Measurements from ENCODE around the gene POPDC2.
A peak's percentile ranks its signal among the peaks of the same experiment; 100 is the strongest.

POPDC2 gene

DNA sequence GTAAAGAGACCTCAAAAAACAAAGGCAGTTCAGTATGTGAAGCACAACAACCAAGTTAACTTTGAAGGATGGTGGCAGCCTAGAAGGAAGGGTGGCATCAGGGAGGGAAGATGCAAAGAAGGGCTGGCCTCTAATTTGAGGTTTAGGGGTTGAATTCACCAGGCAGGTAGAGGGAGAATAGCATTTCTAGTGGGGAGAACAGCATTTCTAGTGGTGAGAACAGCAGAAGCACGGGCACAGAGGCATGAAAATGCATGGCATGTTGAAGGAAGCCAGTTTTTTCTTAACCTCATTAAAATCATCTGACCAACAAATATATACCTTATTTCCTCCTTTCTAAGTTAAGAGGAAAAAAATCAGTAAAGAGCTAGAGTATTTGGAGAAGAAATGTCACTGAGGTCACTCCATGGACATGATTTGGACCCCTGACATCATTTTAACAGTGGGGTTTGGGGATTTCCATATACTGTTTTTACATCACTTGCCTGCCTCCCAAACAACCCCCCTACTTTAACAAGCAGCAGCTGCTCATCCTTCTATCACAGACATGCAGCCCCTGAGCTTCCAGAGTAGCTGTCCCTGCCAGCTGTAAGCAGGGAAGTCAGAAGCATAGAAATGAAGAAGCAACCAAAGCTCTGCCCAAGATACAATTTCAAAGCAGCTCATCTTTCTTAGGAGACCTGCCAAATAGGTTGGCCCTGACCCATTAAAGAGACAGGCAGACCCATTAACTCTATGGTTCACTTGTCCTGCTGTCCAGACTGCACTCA lies 2.4 kb upstream of the POPDC2 start:
- no peaks in the 10 kb centered on the region for H3K9me3 Mint-ChIP-seq
- peaks cover 67% of the 10 kb centered on the region for H3K4me1 Mint-ChIP-seq (ENCODE audit: low read depth)
- intact Hi-C loops (cut with micrococcal nuclease) = loop anchor here (5.0 kb wide), 1 partner anchor 35 kb away; no protein-coding TSS in a partner anchor
- H3K4me3 Mint-ChIP-seq = no peak overlapping the region
- H3K27me3 Mint-ChIP-seq = no peaks in the 10 kb centered on the region
- H3K36me3 Mint-ChIP-seq (ENCODE audit: low read depth) = peaks cover 10% of the 10 kb centered on the region
- peak overlapping the region; percentile 1 for H3K27ac Mint-ChIP-seq

DNA sequence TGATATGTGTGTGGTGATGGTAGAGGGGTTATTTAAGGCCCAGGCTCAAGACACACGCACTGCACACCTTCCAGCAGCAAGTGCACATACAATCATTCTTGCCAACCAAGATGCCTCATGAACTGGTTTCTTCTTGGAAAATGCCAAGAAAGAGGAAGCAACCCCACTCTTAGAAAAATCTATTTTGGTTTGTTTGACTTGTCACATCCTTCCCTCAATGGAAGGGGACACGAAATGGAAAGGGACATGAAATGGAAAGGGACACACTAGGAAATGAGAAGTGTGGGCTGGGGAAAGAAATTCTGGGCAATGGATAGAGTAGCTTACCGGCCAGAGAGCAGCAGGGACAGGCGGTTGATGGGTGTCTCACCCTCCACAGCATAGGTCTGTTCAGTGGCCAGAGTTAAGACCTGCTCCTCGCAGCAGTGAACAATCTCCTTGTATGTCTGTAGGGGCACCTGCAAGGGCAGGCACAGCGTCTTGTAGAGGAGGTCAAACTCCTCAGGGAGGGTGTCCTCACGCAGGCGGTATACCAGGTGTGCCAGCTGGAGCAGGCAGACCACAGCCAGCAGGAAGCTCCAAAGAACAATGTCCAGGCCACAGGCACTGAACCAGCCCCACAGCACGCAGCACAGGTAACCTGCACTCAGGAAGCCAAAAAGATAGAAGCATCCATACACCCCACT lies 640 bp downstream of the POPDC2 start:
- H3K36me3 Mint-ChIP-seq (ENCODE audit: low read depth) = no peaks in the 10 kb centered on the region
- H3K27ac Mint-ChIP-seq = peak overlapping the region; percentile 71
- intact Hi-C loops (cut with micrococcal nuclease) = loop anchor here (2.0 to 5.0 kb wide), 3 partner anchors 21 to 57 kb away; no protein-coding TSS in a partner anchor
- no peak overlapping the region for H3K4me3 Mint-ChIP-seq
- no peaks in the 10 kb centered on the region for H3K9me3 Mint-ChIP-seq
- H3K4me1 Mint-ChIP-seq (ENCODE audit: low read depth) = peaks cover 71% of the 10 kb centered on the region
- H3K27me3 Mint-ChIP-seq = no peaks in the 10 kb centered on the region

DNA sequence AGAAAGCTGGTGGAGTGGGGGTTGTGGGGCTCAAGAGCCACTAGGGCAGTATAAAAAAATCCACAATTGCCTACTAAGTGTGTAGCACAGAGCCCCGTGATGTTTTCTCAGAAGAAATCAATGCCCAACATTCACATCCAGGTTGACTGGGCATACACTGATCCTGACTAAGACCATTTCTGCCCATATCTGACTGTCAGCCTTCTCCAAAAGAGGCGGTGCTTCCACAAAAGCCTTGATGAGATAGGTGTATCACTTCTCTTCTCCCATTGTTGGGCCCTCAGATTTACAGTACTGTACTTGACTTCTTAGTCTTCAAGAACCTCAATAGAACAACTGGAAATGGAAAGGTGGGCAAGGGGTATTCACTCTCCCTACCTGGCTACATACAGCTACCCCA lies 1.4 kb downstream of the POPDC2 start:
- Mint-ChIP-seq H3K9me3 (no peaks in the 10 kb centered on the region), H3K27me3 (no peaks in the 10 kb centered on the region), H3K36me3 (ENCODE audit: low read depth) (no peaks in the 10 kb centered on the region), H3K27ac (peak overlapping the region; percentile 71), H3K4me3 (no peak overlapping the region), H3K4me1 (ENCODE audit: low read depth) (peaks cover 69% of the 10 kb centered on the region)
- intact Hi-C loops (cut with micrococcal nuclease) = loop anchor here (2.0 to 5.0 kb wide), 2 partner anchors 20 to 57 kb away; no protein-coding TSS in a partner anchor

DNA sequence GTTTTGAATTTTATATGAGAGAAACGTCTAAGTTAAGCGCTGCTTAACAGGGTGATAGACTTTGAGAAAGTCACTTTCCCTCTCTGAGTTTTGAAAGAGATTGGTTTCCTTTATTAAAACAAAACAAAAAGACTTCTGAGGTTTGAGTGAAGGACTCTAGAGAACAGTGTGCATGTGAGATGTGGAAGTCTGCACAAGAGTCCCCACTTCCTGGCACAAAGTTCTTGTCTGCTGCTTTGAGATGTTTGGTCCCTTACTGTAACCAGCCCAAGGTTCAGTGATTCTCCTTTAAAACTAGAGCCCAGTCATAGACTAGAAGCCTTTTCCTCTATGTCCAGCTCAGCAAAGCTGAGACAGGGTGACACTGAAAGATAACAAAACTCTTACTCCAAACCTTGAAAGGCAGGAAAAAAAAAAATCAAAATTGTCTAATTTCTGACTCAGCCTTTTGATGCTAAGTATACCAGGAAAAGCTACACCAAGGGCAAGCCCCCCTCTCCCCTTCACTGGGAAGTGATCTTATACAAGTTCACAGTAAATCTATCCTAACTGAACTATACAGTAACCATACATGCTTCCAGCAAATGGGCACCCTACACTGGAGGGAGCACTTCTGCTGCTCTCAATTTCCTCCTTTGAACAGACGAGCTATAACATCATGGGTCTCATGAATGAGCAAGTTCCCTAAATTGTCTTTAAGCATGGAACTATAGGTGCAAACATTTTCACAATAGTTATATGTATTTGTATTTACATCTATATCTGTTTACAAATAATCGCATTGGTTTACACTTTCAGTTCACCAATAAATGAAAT lies 2.3 kb downstream of the POPDC2 start:
- peaks cover 69% of the 10 kb centered on the region for H3K4me1 Mint-ChIP-seq (ENCODE audit: low read depth)
- H3K36me3 Mint-ChIP-seq (ENCODE audit: low read depth) = no peaks in the 10 kb centered on the region
- no peak overlapping the region for H3K4me3 Mint-ChIP-seq
- intact Hi-C loops (cut with micrococcal nuclease) = loop anchor here (2.0 to 5.0 kb wide), 2 partner anchors 19 to 56 kb away; no protein-coding TSS in a partner anchor
- H3K9me3 Mint-ChIP-seq = no peaks in the 10 kb centered on the region
- H3K27me3 Mint-ChIP-seq = no peaks in the 10 kb centered on the region
- peak overlapping the region; percentile 71 for H3K27ac Mint-ChIP-seq

- Mint-ChIP-seq H3K9me3 (no peaks in the 10 kb centered on the region), H3K4me3 (no peak overlapping the region), H3K27me3 (no peaks in the 10 kb centered on the region), H3K36me3 (ENCODE audit: low read depth) (no peaks in the 10 kb centered on the region), H3K27ac (peak overlapping the region; percentile 55), H3K4me1 (ENCODE audit: low read depth) (peaks cover 58% of the 10 kb centered on the region)
- intact Hi-C loops (cut with micrococcal nuclease) = no loop called here
These were observed 6.5 kb downstream of the POPDC2 start for GRCh38 chr3:119653876-119654275.

DNA sequence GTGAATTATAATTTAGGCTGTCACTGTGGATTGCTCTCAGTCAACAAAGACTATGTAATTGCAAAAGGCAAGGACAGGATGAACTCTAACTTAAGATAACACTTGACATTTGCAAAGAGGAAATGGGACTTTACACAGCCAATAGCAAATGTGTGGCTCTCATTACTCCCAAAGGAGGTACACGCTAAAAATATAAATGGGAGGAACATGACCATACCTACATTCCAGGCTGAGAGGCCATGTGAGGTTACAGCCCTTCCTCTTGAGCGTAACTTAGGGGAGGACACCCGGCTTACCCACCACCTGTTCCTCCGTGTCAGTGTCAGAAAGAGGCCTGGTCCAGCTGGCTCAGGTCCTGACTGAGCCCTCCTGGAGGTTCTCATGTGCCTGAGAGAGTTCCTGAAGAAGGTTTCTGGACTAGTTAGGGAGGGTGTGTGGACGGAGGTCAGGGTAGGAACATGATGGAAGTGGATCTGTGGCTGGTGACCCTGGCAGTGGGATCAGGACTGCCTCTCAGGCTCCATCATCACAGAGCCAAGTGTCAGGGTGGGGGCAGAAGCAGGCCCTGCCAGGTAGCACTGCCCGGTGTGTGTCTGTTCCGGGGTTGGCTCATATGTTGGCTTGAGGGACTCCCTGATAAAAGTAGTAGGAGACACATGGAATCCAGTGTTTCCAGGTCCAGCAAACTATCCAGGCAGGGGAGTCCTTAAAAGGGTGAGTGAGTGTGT lies 7.9 kb downstream of the POPDC2 start:
- Mint-ChIP-seq H3K36me3 (ENCODE audit: low read depth) (peaks cover 5% of the 10 kb centered on the region), H3K4me1 (ENCODE audit: low read depth) (peaks cover 49% of the 10 kb centered on the region), H3K27me3 (no peaks in the 10 kb centered on the region), H3K27ac (peak overlapping the region; percentile 57), H3K4me3 (no peak overlapping the region), H3K9me3 (no peaks in the 10 kb centered on the region)
- intact Hi-C loops (cut with micrococcal nuclease) = no loop called here

- Mint-ChIP-seq H3K4me3 (no peak overlapping the region), H3K27ac (no peak overlapping the region), H3K4me1 (ENCODE audit: low read depth) (peaks cover 46% of the 10 kb centered on the region), H3K27me3 (no peaks in the 10 kb centered on the region), H3K9me3 (no peaks in the 10 kb centered on the region), H3K36me3 (ENCODE audit: low read depth) (peaks cover 5% of the 10 kb centered on the region)
- intact Hi-C loops (cut with micrococcal nuclease) = no loop called here
These were observed 10.6 kb downstream of the POPDC2 start for GRCh38 chr3:119649761-119650160.

DNA sequence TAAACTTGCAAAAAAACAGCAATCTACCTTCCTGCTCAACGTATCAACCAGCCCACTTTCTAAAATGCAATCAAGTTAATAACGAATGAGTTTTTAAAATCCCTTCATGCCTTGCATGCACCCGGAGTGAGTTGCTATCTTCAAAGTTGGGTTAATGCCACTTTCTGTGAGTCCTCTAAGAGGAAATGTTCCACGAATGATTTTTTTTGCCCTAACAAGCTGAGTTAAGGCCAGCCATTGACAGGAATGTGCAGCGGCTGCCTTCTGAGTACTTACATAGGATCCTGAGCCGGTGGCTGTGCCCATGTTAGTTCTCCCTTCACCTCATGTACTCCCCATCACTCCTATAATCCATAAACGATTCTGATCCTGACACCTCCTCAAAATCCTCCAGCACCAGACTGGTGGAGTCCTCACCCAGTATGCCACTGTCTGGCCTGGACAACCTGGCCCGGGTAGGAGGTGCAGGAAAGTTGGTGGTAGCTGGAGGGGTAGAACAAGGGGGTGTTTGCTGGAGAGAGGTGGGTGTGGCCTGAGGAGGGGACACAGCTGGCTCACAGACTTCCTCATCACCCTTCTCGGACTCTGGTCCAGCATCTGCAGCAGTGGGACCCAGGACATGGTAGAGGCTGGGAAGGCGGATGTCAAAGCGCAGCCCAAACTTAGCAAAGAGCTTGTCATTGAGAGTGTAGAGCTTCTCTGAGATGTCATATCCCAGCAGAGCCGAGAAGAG lies 12.4 kb downstream of the POPDC2 start:
- Mint-ChIP-seq H3K36me3 (ENCODE audit: low read depth) (peaks cover 5% of the 10 kb centered on the region), H3K4me3 (no peak overlapping the region), H3K4me1 (ENCODE audit: low read depth) (peaks cover 42% of the 10 kb centered on the region), H3K9me3 (no peaks in the 10 kb centered on the region), H3K27me3 (no peaks in the 10 kb centered on the region), H3K27ac (no peak overlapping the region)
- intact Hi-C loops (cut with micrococcal nuclease) = no loop called here

DNA sequence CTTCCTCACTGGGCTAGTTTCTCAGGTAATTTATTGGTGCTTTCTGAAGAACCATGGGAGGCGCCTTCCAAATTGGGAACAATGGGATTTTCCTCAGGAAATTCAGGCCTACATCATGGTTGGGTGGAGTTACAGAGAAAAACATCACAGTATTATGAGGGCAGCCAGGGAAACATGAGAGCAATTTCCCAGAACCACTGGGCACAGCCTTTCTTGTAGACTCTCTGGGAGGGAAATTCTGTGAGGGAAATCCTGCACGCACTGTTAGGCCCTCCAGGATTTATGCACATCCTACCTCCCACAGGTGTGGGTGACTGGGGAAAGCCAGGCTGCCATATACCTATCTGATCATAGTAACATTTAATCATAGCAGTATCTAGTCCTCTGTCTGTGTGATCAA lies 13.2 kb downstream of the POPDC2 start:
- no peaks in the 10 kb centered on the region for H3K9me3 Mint-ChIP-seq

DNA sequence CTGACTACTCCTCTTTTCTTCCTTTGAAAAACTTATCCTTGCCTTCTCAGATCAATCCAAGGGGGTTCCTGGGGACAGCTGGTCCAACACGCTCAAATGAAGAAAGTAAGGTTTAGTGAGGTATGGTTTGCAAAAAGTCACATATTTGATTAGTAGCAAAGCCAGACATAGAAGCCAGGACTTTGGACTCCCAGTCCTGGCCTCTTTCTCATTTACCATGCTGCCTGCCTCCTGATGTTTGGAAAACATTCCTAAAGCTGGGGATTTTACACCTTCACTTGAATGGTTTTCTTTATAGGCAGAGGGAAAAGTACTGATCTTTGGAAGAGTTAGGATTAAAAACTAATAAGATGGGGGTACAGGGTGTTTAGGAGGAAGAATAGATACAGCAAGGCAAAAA lies 14.6 kb downstream of the POPDC2 start:
- Mint-ChIP-seq H3K27me3 (no peaks in the 10 kb centered on the region), H3K9me3 (no peaks in the 10 kb centered on the region), H3K27ac (no peak overlapping the region), H3K4me3 (no peak overlapping the region), H3K4me1 (ENCODE audit: low read depth) (peaks cover 39% of the 10 kb centered on the region), H3K36me3 (ENCODE audit: low read depth) (peaks cover 5% of the 10 kb centered on the region)
- intact Hi-C loops (cut with micrococcal nuclease) = no loop called here

More for the DNA sequence above, 13.2 kb downstream of the POPDC2 start:
- intact Hi-C loops (cut with micrococcal nuclease) = no loop called here
- Mint-ChIP-seq H3K27me3 (no peaks in the 10 kb centered on the region), H3K27ac (no peak overlapping the region), H3K36me3 (ENCODE audit: low read depth) (peaks cover 5% of the 10 kb centered on the region), H3K4me3 (no peak overlapping the region), H3K4me1 (ENCODE audit: low read depth) (peaks cover 44% of the 10 kb centered on the region)

DNA sequence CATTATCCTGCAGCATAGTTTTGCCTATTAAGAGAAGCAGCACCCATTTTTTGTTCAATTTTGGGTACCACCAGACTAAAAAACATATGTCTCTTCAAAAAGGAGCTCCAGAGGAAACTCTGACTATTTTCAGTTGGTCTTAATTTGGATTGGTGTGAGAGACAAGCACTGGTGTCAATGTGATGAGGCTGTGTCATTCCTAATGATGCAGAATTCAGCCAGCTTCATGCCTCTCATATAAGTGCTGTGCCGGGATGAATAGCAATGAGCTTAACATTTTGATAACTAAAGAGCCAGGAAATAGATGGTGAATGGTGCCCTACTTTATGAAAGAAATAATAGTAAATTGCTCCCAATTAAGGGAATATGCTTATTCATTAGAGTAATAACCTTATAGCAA lies 15.9 kb downstream of the POPDC2 start:
- no peaks in the 10 kb centered on the region for H3K27me3 Mint-ChIP-seq
- peaks cover 5% of the 10 kb centered on the region for H3K36me3 Mint-ChIP-seq (ENCODE audit: low read depth)
- H3K4me3 Mint-ChIP-seq = no peak overlapping the region
- peaks cover 35% of the 10 kb centered on the region for H3K4me1 Mint-ChIP-seq (ENCODE audit: low read depth)
- intact Hi-C loops (cut with micrococcal nuclease) = no loop called here
- no peaks in the 10 kb centered on the region for H3K9me3 Mint-ChIP-seq
- H3K27ac Mint-ChIP-seq = no peak overlapping the region

DNA sequence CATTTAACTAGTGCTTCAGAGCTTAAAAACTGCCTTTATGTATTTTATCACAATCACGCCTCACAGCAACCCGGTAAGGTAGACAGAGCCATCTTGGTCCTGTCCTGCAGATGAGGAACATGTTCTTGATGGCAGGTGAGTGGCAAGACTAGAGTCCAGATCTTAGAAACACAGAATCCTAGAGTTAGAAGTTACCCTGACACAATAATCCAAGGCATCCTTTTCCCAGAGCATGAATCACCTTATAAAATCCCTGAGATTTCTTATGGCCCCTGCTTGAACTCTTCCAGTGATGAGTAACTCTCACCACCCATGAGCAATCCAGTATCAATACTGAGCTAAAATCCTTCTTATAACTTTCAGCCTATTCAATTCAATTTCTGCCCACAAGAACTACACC lies 16.9 kb downstream of the POPDC2 start:
- intact Hi-C loops (cut with micrococcal nuclease) = no loop called here
- Mint-ChIP-seq H3K27ac (no peak overlapping the region), H3K27me3 (no peaks in the 10 kb centered on the region), H3K9me3 (no peaks in the 10 kb centered on the region), H3K4me1 (ENCODE audit: low read depth) (peaks cover 44% of the 10 kb centered on the region), H3K36me3 (ENCODE audit: low read depth) (peaks cover 5% of the 10 kb centered on the region), H3K4me3 (no peak overlapping the region)
